BJ (cell line): ENCODE results near the gene HMMR. TPM values are rescaled to one million over a fixed set of nuclear protein-coding genes. Genes with fewer than 3 reads are reported as not detected.

ENCODE experiments used
- CTCF ChIA-PET: fragments of 350-600 bp; formaldehyde crosslinking; extraction: SDS; loops from one replicate; lab custom pipeline; 2021; ENCODE audit warnings: antibody characterized with exemption, inconsistent platforms; lab: Yijun Ruan, JAX
- POLR2A ChIA-PET: fragments of 300-600 bp; sonication (Branson Sonifier 250); formaldehyde crosslinking; extraction: SDS; loops from one replicate; lab custom pipeline; 2021; ENCODE audit warnings: antibody characterized with exemption; lab: Charles Lee
- DNase-seq: peaks from one replicate; pipeline ENCODE4 v3.0.0-alpha.2; 2011; ENCODE audit warnings: low read depth
- H3K27me3 ChIP-seq: 2 replicates; pipeline ENCODE4 v1.6.0; 2011; ENCODE audit warnings: low read length; ENCODE audit not compliant: control insufficient read depth, insufficient read depth
- H3K36me3 ChIP-seq: 2 replicates; pipeline ENCODE4 v1.5.1; 2011; ENCODE audit warnings: low read length; ENCODE audit not compliant: control insufficient read depth, insufficient read depth
- H3K4me3 ChIP-seq: 2 replicates; pipeline ENCODE4 v1.5.1; 2011; ENCODE audit warnings: low read depth, mild to moderate bottlenecking, control low read depth, low read length
- polyA plus RNA-seq: library from polyadenylated mRNA; depleted of rRNA; stranded (reverse); fragments of >200 nt; gene quantifications from 2 replicates; pipeline ENCODE4 v1.2.3, GENCODE V29; 2011
- TF ChIP-seq, protein P1 (sequence below): IDR thresholded peaks from 2 replicates; pipeline ENCODE4 v1.5.1; 2011; ENCODE audit warnings: low read depth, mild to moderate bottlenecking, control low read depth, inconsistent platforms, low read length, moderate library complexity; ENCODE audit not compliant: insufficient read depth

Gene HMMR
- polyA plus RNA-seq, 1 experiment, result 5.4 TPM

DNA sequence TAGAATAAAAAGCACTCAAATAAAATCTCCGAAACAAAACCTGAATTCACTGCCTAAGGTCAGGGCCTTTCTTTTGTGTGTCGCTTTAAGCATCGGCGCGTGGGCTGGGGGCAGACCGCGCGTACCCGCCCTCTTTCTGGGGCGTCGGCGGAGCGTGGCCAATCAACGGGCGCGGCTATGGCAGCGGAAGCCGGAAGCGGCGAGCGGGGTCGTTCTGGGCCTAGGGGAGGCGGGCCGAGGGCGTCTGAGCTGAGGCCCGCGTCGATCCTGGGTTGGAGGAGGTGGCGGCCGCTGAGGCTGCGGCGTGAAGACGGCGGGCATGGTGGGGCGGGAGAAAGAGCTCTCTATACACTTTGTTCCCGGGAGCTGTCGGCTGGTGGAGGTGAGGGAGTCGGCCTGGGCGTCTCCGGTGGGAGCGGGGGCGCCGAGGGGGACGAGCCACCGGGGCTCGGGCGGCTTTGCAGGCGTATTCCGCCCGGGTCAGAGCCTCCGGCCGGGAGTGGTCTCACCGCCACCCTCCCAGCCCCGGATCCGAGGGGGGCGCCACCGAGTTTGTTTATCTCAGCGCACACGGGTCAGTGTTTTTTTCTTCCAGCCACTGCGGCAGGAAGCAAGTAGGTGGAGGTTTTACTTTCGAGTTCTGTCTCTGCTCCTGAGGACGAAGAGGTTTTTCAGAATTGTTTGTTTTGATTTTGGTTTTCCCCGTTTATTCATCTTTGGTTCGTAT lies 45.1 kb downstream of the HMMR start, which contains the start of gene MAT2B:
MAT2B (plus strand) TSS at position 252 of the 727 bp plus-strand sequence; CDS start at position 320, 68 bp downstream.
- CTCF ChIA-PET, result interaction anchor here (1.0 to 1.9 kb wide), 3 partner anchors 16 to 32 kb away, joined by 3 to 6 read pairs (median 6); no protein-coding TSS in a partner anchor
- DNase-seq, result peak; percentile 43
- Histone ChIP-seq H3K36me3 (no peaks in the 10 kb centered on the region), H3K27me3 (no peaks in the 10 kb centered on the region), H3K4me3 (peak within 1 kb of the TSS; percentile 71)
- POLR2A ChIA-PET, result no interaction called here
- TF ChIP-seq, protein P1, sequence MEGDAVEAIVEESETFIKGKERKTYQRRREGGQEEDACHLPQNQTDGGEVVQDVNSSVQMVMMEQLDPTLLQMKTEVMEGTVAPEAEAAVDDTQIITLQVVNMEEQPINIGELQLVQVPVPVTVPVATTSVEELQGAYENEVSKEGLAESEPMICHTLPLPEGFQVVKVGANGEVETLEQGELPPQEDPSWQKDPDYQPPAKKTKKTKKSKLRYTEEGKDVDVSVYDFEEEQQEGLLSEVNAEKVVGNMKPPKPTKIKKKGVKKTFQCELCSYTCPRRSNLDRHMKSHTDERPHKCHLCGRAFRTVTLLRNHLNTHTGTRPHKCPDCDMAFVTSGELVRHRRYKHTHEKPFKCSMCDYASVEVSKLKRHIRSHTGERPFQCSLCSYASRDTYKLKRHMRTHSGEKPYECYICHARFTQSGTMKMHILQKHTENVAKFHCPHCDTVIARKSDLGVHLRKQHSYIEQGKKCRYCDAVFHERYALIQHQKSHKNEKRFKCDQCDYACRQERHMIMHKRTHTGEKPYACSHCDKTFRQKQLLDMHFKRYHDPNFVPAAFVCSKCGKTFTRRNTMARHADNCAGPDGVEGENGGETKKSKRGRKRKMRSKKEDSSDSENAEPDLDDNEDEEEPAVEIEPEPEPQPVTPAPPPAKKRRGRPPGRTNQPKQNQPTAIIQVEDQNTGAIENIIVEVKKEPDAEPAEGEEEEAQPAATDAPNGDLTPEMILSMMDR, result peak; percentile 57

DNA sequence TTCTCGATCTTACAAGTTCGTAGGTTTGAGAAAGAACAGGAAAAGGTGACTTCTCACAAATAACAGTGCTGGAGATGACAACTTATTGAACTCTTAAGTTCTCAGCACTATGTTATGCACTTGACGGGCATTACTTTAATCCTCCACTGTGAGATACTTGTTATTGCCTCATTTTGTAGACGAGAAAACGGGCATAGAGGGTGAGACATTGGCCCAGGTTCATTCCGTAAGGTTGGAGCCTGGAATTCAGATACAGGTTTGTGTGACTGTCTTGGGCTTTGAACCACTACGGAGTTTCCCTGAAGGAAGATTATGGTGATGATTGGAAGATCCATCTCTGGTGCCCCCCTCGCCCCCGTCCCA lies 45.6 kb downstream of the HMMR start:
- H3K27me3 ChIP-seq, result no peaks in the 10 kb centered on the region
- peak overlapping the region; percentile 71 for H3K4me3 ChIP-seq
- ChIA-PET POLR2A (interaction anchor here (0.6 kb wide), 1 partner anchor 14 kb away, joined by 7 read pairs; no protein-coding TSS in a partner anchor), CTCF (no interaction called here)
- TF ChIP-seq, protein P1, result no peak
- H3K36me3 ChIP-seq, result no peaks in the 10 kb centered on the region
- DNase-seq, result no peak

DNA sequence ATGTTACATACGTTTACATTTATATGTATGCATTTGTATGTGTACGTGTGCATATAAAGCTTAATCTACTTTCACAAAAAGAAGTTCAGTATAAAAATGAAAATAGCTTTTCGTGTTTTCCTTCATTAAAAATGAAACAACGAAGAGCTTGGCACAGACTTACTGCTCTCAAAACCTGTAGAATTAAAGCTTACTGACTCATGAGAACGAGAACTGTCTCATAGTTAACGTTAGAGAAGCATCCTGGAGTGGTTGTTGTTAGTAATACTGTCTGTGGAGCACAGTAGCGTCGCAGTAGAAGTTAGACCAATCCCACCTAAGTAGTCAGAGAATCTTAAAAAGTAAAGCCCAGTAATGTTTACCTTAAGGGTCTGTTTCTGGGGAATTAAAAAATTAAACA lies 46.3 kb downstream of the HMMR start:
- ChIA-PET CTCF (no interaction called here), POLR2A (interaction anchor here (0.6 kb wide), 1 partner anchor 13 kb away, joined by 7 read pairs; no protein-coding TSS in a partner anchor)
- Histone ChIP-seq H3K4me3 (peak overlapping the region; percentile 71), H3K36me3 (no peaks in the 10 kb centered on the region), H3K27me3 (no peaks in the 10 kb centered on the region)
- TF ChIP-seq, protein P1, result no peak
- no peak for DNase-seq

DNA sequence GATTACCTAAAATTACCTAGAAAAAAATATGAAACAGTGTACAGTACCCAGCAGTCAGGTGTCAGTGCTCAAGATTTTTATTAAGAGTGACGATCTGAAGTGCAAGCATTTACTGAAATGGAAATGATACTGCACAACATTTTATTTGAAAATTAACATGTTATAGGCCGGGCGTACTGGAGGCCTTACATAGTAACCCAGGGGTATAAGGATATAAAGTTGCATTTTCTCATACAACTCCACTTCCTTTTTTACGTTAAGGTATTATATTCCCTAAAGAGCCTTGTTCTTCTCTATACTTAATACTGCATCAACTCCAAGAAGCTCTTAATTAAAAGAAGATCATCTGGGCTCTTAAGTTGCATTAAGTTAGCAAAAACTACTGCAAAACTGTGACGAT lies 48.3 kb downstream of the HMMR start:
- ChIA-PET CTCF (interaction anchor here (1.0 to 1.8 kb wide), 3 partner anchors 35 to 68 kb away, joined by 3 to 5 read pairs (median 3); no protein-coding TSS in a partner anchor), POLR2A (no interaction called here)
- TF ChIP-seq, protein P1, result no peak
- Histone ChIP-seq H3K27me3 (no peaks in the 10 kb centered on the region), H3K4me3 (no peak overlapping the region), H3K36me3 (peaks cover 6% of the 10 kb centered on the region)
- no peak for DNase-seq

DNA sequence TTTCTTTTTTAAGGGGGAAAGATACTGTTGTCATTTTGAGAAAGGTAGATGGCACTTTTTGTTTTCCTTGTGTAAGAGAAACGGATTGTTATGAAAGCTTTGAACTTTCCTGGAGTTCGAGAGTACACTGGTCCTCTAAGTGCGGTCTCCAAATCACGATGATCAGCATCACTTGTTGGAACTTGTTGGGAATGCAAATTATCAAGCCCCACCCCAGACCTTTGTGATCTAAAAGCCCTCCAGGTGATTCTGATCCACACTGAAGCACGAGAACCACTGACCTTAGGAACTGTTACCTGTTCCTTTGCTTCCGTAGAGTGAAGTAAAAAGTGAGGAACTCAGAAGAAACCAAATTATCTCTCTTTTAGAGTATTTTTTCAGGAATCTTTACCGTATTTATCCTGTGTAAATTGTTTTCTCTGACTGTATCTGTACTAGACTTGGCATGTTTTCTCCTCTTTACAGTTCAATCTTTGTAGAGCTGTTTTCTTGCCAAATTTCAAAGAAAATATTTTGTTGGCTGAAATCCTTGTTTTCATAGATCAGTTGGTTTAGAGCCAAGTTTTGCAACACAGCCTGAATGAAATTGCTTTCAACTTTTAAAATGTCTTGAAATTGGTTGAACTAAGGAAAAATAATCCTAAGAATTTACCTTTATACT lies 49.0 kb downstream of the HMMR start:
- no peak for DNase-seq
- Histone ChIP-seq H3K27me3 (no peaks in the 10 kb centered on the region), H3K4me3 (peak overlapping the region; percentile 17), H3K36me3 (peaks cover 6% of the 10 kb centered on the region)
- TF ChIP-seq, protein P1, result no peak
- POLR2A ChIA-PET, result interaction anchor here (0.8 kb wide), 1 partner anchor 50 kb away, joined by 5 read pairs; no protein-coding TSS in a partner anchor
- CTCF ChIA-PET, result interaction anchor here (1.2 to 1.8 kb wide), 3 partner anchors 20 to 68 kb away, joined by 3 to 5 read pairs (median 5); no protein-coding TSS in a partner anchor
